H9 (cell line): Measurements from ENCODE around the gene AMDHD1. TPM values are rescaled to one million over a fixed set of nuclear protein-coding genes. Genes with fewer than 3 reads are reported as not detected.

Experiments
- DNase-seq: peaks from one replicate; pipeline ENCODE4 v3.0.0-alpha.2; 2017
- H2AFZ ChIP-seq: one replicate; pipeline ENCODE4 v1.6.1; 2013; ENCODE audit warnings: mild to moderate bottlenecking, low read length, control low read depth, moderate library complexity
- H2AK5ac ChIP-seq: 2 replicates; pipeline ENCODE4 v1.6.1; 2013; ENCODE audit warnings: low read length, control low read depth, mixed read lengths; ENCODE audit not compliant: insufficient read length
- H2BK120ac ChIP-seq: one replicate; pipeline ENCODE4 v1.6.1; 2013; ENCODE audit warnings: low read depth, mild to moderate bottlenecking, low read length, control low read depth, inconsistent platforms; ENCODE audit not compliant: poor library complexity, severe bottlenecking
- H2BK12ac ChIP-seq: 2 replicates; pipeline ENCODE4 v1.6.1; 2013; ENCODE audit warnings: low read length, control low read depth, mixed read lengths, low read depth; ENCODE audit not compliant: insufficient read length
- H2BK15ac ChIP-seq: 2 replicates; pipeline ENCODE4 v1.6.1; 2013; ENCODE audit warnings: low read depth, low read length, control low read depth
- H2BK20ac ChIP-seq: one replicate; pipeline ENCODE4 v1.6.1; 2013; ENCODE audit warnings: low read depth, mild to moderate bottlenecking, low read length, control low read depth, inconsistent platforms; ENCODE audit not compliant: poor library complexity, severe bottlenecking
- H2BK5ac ChIP-seq: 2 replicates; pipeline ENCODE4 v1.6.1; 2013; ENCODE audit warnings: low read length, control low read depth, mixed read lengths; ENCODE audit not compliant: insufficient read length
- H3K14ac ChIP-seq: 2 replicates; pipeline ENCODE4 v1.6.1; 2013; ENCODE audit warnings: low read length, control low read depth; ENCODE audit not compliant: insufficient read depth
- H3K18ac ChIP-seq: 2 replicates; pipeline ENCODE4 v1.6.1; 2013; ENCODE audit warnings: low read depth, mild to moderate bottlenecking, mixed read lengths, low read length, control low read depth; ENCODE audit not compliant: insufficient read length
- H3K23ac ChIP-seq: 2 replicates; pipeline ENCODE4 v1.6.1; 2013; ENCODE audit warnings: low read length, control low read depth, mixed read lengths, low read depth; ENCODE audit not compliant: insufficient read length
- H3K23me2 ChIP-seq: 2 replicates; pipeline ENCODE4 v1.6.1; 2013; ENCODE audit warnings: low read depth, mild to moderate bottlenecking, mixed read lengths, low read length, control low read depth; ENCODE audit not compliant: insufficient read length, poor library complexity, severe bottlenecking
- H3K27ac ChIP-seq: 2 replicates; pipeline ENCODE4 v1.5.1; 2013; ENCODE audit warnings: low read length, control low read depth, mixed read lengths, low read depth; ENCODE audit not compliant: insufficient read length
- H3K27me3 ChIP-seq: 2 replicates; pipeline ENCODE4 v1.6.1; 2013; ENCODE audit warnings: low read length, control low read depth, inconsistent platforms; ENCODE audit not compliant: insufficient read depth
- H3K4ac ChIP-seq: 2 replicates; pipeline ENCODE4 v1.6.1; 2013; ENCODE audit warnings: low read depth, mild to moderate bottlenecking, control low read depth, inconsistent platforms, low read length, moderate library complexity
- H3K4me1 ChIP-seq: 2 replicates; pipeline ENCODE4 v1.6.1; 2013; ENCODE audit warnings: low read length, control low read depth, inconsistent platforms; ENCODE audit not compliant: insufficient read depth
- H3K4me2 ChIP-seq: 2 replicates; pipeline ENCODE4 v1.6.1; 2013; ENCODE audit warnings: low read length, control low read depth, mixed read lengths; ENCODE audit not compliant: insufficient read length, insufficient read depth
- H3K56ac ChIP-seq: 2 replicates; pipeline ENCODE4 v1.6.1; 2013; ENCODE audit warnings: low read depth, mild to moderate bottlenecking, mixed read lengths, low read length, control low read depth; ENCODE audit not compliant: insufficient read length
- H3K79me1 ChIP-seq: 2 replicates; pipeline ENCODE4 v1.6.1; 2013; ENCODE audit warnings: low read depth, mild to moderate bottlenecking, moderate library complexity, low read length, control low read depth, inconsistent platforms; ENCODE audit not compliant: insufficient read depth, poor library complexity, severe bottlenecking
- H3K79me2 ChIP-seq: 2 replicates; pipeline ENCODE4 v1.6.1; 2013; ENCODE audit warnings: low read length, control low read depth, inconsistent platforms; ENCODE audit not compliant: insufficient read depth
- H3K9ac ChIP-seq: 2 replicates; pipeline ENCODE4 v1.6.1; 2013; ENCODE audit warnings: low read length, control low read depth, mixed read lengths; ENCODE audit not compliant: insufficient read length; ENCODE audit errors: extremely low read depth
- H3K9me3 ChIP-seq: one replicate; pipeline ENCODE4 v1.6.1; 2013; ENCODE audit warnings: low read depth, low read length, inconsistent platforms; ENCODE audit not compliant: control insufficient read depth
- H3T11ph ChIP-seq: one replicate; pipeline ENCODE4 v1.6.1; 2013; ENCODE audit warnings: mild to moderate bottlenecking, low read length, control low read depth, inconsistent platforms
- H4K20me1 ChIP-seq: one replicate; pipeline ENCODE4 v1.6.1; 2013; ENCODE audit not compliant: control insufficient read depth, insufficient read length, insufficient read depth
- H4K5ac ChIP-seq: 2 replicates; pipeline ENCODE4 v1.6.1; 2013; ENCODE audit warnings: low read depth, mild to moderate bottlenecking, mixed read lengths, low read length, control low read depth; ENCODE audit not compliant: insufficient read length
- H4K8ac ChIP-seq: replicated peaks from 2 replicates; pipeline ENCODE4 v1.6.1; 2013; ENCODE audit warnings: low read length, control low read depth, mixed read lengths, low read depth; ENCODE audit not compliant: insufficient read length
- H4K91ac ChIP-seq: 2 replicates; pipeline ENCODE4 v1.6.1; 2013; ENCODE audit warnings: low read depth, mild to moderate bottlenecking, moderate library complexity, mixed read lengths, low read length, control low read depth; ENCODE audit not compliant: insufficient read length
- H3K27ac Mint-ChIP-seq, 3 experiments: 2 replicates in 2 of 3; 3 replicates in 1 of 3; pipeline ENCODE4 v1.8.0; 2020 to 2021; ENCODE audit warnings: mixed read lengths in 3 of 3, mild to moderate bottlenecking in 1 of 3, moderate library complexity in 1 of 3
- H3K27me3 Mint-ChIP-seq: 2 replicates; pipeline ENCODE4 v1.8.0; 2021; ENCODE audit warnings: low read depth, mild to moderate bottlenecking, moderate library complexity, mixed read lengths
- H3K36me3 Mint-ChIP-seq, 3 experiments: 2 replicates in 2 of 3; 3 replicates in 1 of 3; pipeline ENCODE4 v1.8.0; 2020 to 2021; ENCODE audit warnings: low read depth in 3 of 3, mixed read lengths in 3 of 3; ENCODE audit not compliant: insufficient read depth in 1 of 3
- H3K4me1 Mint-ChIP-seq, 2 experiments: 2 replicates each; pipeline ENCODE4 v1.8.0; 2020; ENCODE audit warnings: mixed read lengths in 2 of 2
- H3K4me3 Mint-ChIP-seq, 2 experiments: 2 replicates in 1 of 2; 3 replicates in 1 of 2; pipeline ENCODE4 v1.8.0; 2020 to 2021; ENCODE audit warnings: mild to moderate bottlenecking in 2 of 2, mixed read lengths in 2 of 2, moderate library complexity in 1 of 2
- H3K9me3 Mint-ChIP-seq, 2 experiments: 2 replicates in 1 of 2; 3 replicates in 1 of 2; pipeline ENCODE4 v1.8.0; 2020; ENCODE audit warnings: mild to moderate bottlenecking in 2 of 2, mixed read lengths in 2 of 2, moderate library complexity in 1 of 2
- WGBS: extraction: QIAGEN DNeasy Blood & Tissue Kit; methylation state at CpG from one replicate; pipeline ENCODE4 v1.1.7; 2013; ENCODE audit warnings: missing lambda C conversion rate, low lambda C conversion rate, mixed read lengths; ENCODE audit not compliant: insufficient read length; ENCODE audit errors: extremely low coverage; 5-methylcytosine and 5-hydroxymethylcytosine counted together
- total RNA-seq: library from RNA; stranded (reverse); gene quantifications from 2 replicates; pipeline ENCODE4 v1.2.1, GENCODE V29; 2021
- TF ChIP-seq, protein P1 (sequence below): fragments of 200-600 bp; sonication (generic); conservative IDR thresholded peaks from 3 replicates; pipeline ENCODE4 v1.8.0; 2021; ENCODE audit warnings: antibody characterized with exemption, mild to moderate bottlenecking

Gene AMDHD1
- total RNA-seq, 1 experiment from 2014 or later, result 0.42 TPM

GRCh38 chr12:95970905-95971304 lies 27.8 kb downstream of the AMDHD1 start:
- Mint-ChIP-seq H3K27ac (peak overlapping the region in 2 of 3 experiments; percentile 62 to 80; a peak in 4 of 7 replicates), H3K4me1 (peaks cover 18 to 27% of the 10 kb centered on the region in 2 experiments), H3K36me3 (peaks cover 0 to 11% (median 6%) of the 10 kb centered on the region in 3 experiments; a peak in 5 of 7 replicates), H3K4me3 (peak overlapping the region in 1 of 2 experiments; percentile 10; a peak in 1 of 5 replicates), H3K27me3 (no peaks in the 10 kb centered on the region), H3K9me3 (peaks cover 6 to 7% of the 10 kb centered on the region in 2 experiments; a peak in 4 of 5 replicates)
- no CpG with 5 or more reads among the region's 7 CpGs for WGBS
- Histone ChIP-seq H4K5ac (no peak overlapping the region), H3K79me2 (no peaks in the 10 kb centered on the region), H4K20me1 (no peaks in the 10 kb centered on the region), H3K9me3 (no peaks in the 10 kb centered on the region), H2BK20ac (no peak overlapping the region), H3K4me2 (peak overlapping the region; percentile 0), H3T11ph (no peak overlapping the region), H3K9ac (no peak overlapping the region), H2AK5ac (no peak overlapping the region), H3K27me3 (no peaks in the 10 kb centered on the region), H4K91ac (no peak overlapping the region), H3K79me1 (no peaks in the 10 kb centered on the region), H3K56ac (no peak overlapping the region), H2BK120ac (no peak overlapping the region), H2BK15ac (no peak overlapping the region), H2BK5ac (no peak overlapping the region), H4K8ac (no peak overlapping the region), H2BK12ac (no peak overlapping the region), H3K14ac (no peak overlapping the region), H3K18ac (no peak overlapping the region), H3K4me1 (no peaks in the 10 kb centered on the region; the same call in 1 of the 2 replicates), H2AFZ (no peak overlapping the region), H3K27ac (no peak overlapping the region), H3K23me2 (no peaks in the 10 kb centered on the region), H3K4ac (no peak overlapping the region), H3K23ac (no peak overlapping the region)
- TF ChIP-seq, protein P1, sequence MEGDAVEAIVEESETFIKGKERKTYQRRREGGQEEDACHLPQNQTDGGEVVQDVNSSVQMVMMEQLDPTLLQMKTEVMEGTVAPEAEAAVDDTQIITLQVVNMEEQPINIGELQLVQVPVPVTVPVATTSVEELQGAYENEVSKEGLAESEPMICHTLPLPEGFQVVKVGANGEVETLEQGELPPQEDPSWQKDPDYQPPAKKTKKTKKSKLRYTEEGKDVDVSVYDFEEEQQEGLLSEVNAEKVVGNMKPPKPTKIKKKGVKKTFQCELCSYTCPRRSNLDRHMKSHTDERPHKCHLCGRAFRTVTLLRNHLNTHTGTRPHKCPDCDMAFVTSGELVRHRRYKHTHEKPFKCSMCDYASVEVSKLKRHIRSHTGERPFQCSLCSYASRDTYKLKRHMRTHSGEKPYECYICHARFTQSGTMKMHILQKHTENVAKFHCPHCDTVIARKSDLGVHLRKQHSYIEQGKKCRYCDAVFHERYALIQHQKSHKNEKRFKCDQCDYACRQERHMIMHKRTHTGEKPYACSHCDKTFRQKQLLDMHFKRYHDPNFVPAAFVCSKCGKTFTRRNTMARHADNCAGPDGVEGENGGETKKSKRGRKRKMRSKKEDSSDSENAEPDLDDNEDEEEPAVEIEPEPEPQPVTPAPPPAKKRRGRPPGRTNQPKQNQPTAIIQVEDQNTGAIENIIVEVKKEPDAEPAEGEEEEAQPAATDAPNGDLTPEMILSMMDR, result no peak
- peak; percentile 89 for DNase-seq
